ENCODE results near the gene CDKN2B-AS1. TPM values are rescaled to one million over a fixed set of nuclear protein-coding genes. Genes with fewer than 3 reads are reported as not detected.

Gene CDKN2B-AS1
- total RNA-seq, 2 donors from 2014 or later: not detected

GRCh38 chr9:21995006-21995665, 545 bp downstream of the CDKN2B-AS1 start:
- H3K36me3 Mint-ChIP-seq (ENCODE audit: low read depth): no peaks in the 10 kb centered on the region
- no peak for TF ChIP-seq CTCF (conservative IDR thresholded peaks at IDR 0.05)
- Histone ChIP-seq H3K9me3 (ENCODE audit: control insufficient read depth, low read length) (no peaks in the 10 kb centered on the region), H3K9ac (ENCODE audit: extremely low read depth, low read length, poor library complexity, severe bottlenecking) (peak overlapping the region; percentile 56), H3K4me1 (ENCODE audit: control insufficient read depth, insufficient read depth, low read length) (no peaks in the 10 kb centered on the region), H3K27me3 (ENCODE audit: control insufficient read depth, insufficient read depth, low read length, poor library complexity, severe bottlenecking) (peaks cover 96% of the 10 kb centered on the region), H3K36me3 (ENCODE audit: control insufficient read depth, insufficient read depth, low read length) (no peaks in the 10 kb centered on the region), H3K4me3 (ENCODE audit: low read length) (peak overlapping the region; percentile 87), H3K27ac (ENCODE audit: low read depth, low read length) (no peak overlapping the region)
- WGBS, 2 experiments (ENCODE audit: insufficient coverage in 1 of 2, insufficient read length in 1 of 2): 0% methylated on average over 5 to 56 of the region's 56 CpGs
- no peaks in the 10 kb centered on the region for H3K9me3 Mint-ChIP-seq
- H3K27ac Mint-ChIP-seq: no peak overlapping the region
- peak; percentile 89 for DNase-seq
- H3K4me3 Mint-ChIP-seq: peak overlapping the region; percentile 64
- H3K4me1 Mint-ChIP-seq: peaks cover 14% of the 10 kb centered on the region
- H3K27me3 Mint-ChIP-seq (ENCODE audit: insufficient read depth): peaks cover 87% of the 10 kb centered on the region

- no peak overlapping the region for H3K27ac ChIP-seq (ENCODE audit: low read depth, low read length)
- peak; percentile 84 for DNase-seq
- H3K9me3 ChIP-seq (ENCODE audit: control insufficient read depth, low read length): no peaks in the 10 kb centered on the region
- H3K4me3 ChIP-seq (ENCODE audit: low read length): peak overlapping the region; percentile 87
- H3K27ac Mint-ChIP-seq: no peak overlapping the region
- TF ChIP-seq CTCF (conservative IDR thresholded peaks at IDR 0.05): peak; percentile 47
- 6 to 17% methylated on average over 16 to 54 of the region's 54 CpGs for WGBS, 2 experiments (ENCODE audit: insufficient coverage in 1 of 2, insufficient read length in 1 of 2)
- H3K36me3 Mint-ChIP-seq (ENCODE audit: low read depth): no peaks in the 10 kb centered on the region
- peaks cover 96% of the 10 kb centered on the region for H3K27me3 ChIP-seq (ENCODE audit: control insufficient read depth, insufficient read depth, low read length, poor library complexity, severe bottlenecking)
- H3K27me3 Mint-ChIP-seq (ENCODE audit: insufficient read depth): peaks cover 85% of the 10 kb centered on the region
- H3K9ac ChIP-seq (ENCODE audit: extremely low read depth, low read length, poor library complexity, severe bottlenecking): peak overlapping the region; percentile 56
- H3K4me3 Mint-ChIP-seq: peak overlapping the region; percentile 64
- no peaks in the 10 kb centered on the region for H3K4me1 ChIP-seq (ENCODE audit: control insufficient read depth, insufficient read depth, low read length)
- H3K4me1 Mint-ChIP-seq: peaks cover 14% of the 10 kb centered on the region
- no peaks in the 10 kb centered on the region for H3K9me3 Mint-ChIP-seq
- H3K36me3 ChIP-seq (ENCODE audit: control insufficient read depth, insufficient read depth, low read length): no peaks in the 10 kb centered on the region
Measured at GRCh38 chr9:21995666-21996398, 1.2 kb downstream of the CDKN2B-AS1 start.

GRCh38 chr9:21996438-21996837, 1.8 kb downstream of the CDKN2B-AS1 start:
- Histone ChIP-seq H3K4me1 (ENCODE audit: control insufficient read depth, insufficient read depth, low read length) (no peaks in the 10 kb centered on the region), H3K36me3 (ENCODE audit: control insufficient read depth, insufficient read depth, low read length) (no peaks in the 10 kb centered on the region), H3K27ac (ENCODE audit: low read depth, low read length) (no peak overlapping the region), H3K9me3 (ENCODE audit: control insufficient read depth, low read length) (no peaks in the 10 kb centered on the region), H3K4me3 (ENCODE audit: low read length) (no peak overlapping the region), H3K9ac (ENCODE audit: extremely low read depth, low read length, poor library complexity, severe bottlenecking) (no peak overlapping the region), H3K27me3 (ENCODE audit: control insufficient read depth, insufficient read depth, low read length, poor library complexity, severe bottlenecking) (peaks cover 96% of the 10 kb centered on the region)
- DNase-seq: peak; percentile 75
- Mint-ChIP-seq H3K9me3 (no peaks in the 10 kb centered on the region), H3K36me3 (ENCODE audit: low read depth) (no peaks in the 10 kb centered on the region), H3K27me3 (ENCODE audit: insufficient read depth) (peaks cover 85% of the 10 kb centered on the region), H3K27ac (no peak overlapping the region), H3K4me3 (peak overlapping the region; percentile 64), H3K4me1 (peaks cover 14% of the 10 kb centered on the region)
- 15 to 56% methylated on average over 1 to 9 of the region's 9 CpGs for WGBS, 2 experiments (ENCODE audit: insufficient coverage in 1 of 2, insufficient read length in 1 of 2)
- TF ChIP-seq CTCF (conservative IDR thresholded peaks at IDR 0.05): no peak
